Anterior cingulate cortex (tissue), 58 donors: ENCODE results near the gene ADCY9.
"Not testable (repeated sequence)": the region's sequence is repeated elsewhere in the genome, so short reads cannot be mapped to it uniquely, and the experiment has no call there.

ENCODE experiments used
- DNase-seq, 58 donors: peaks; one replicate each; lab custom pipeline; 2025; lab: John Stamatoyannopoulos, UW

ADCY9 gene

GRCh38 chr16:3938843-3939624, 177.2 kb downstream of the ADCY9 start:
- DNase-seq = peak in 14 of 58 donors; percentile 3 to 43 (median 12)

GRCh38 chr16:3938471-3938842, 177.8 kb downstream of the ADCY9 start:
- DNase-seq = no peak

- no peak for DNase-seq
These were observed 179.0 kb downstream of the ADCY9 start for GRCh38 chr16:3937066-3937875.

GRCh38 chr16:3935921-3936320, 180.3 kb downstream of the ADCY9 start:
- no peak for DNase-seq

- no peak for DNase-seq
These were observed 181.6 kb downstream of the ADCY9 start for GRCh38 chr16:3934491-3935181.

- not testable (repeated sequence) for DNase-seq
These were observed 189.1 kb downstream of the ADCY9 start for GRCh38 chr16:3927147-3927546.

- no peak for DNase-seq
These were observed 191.5 kb downstream of the ADCY9 start for GRCh38 chr16:3924763-3925162.

GRCh38 chr16:3922241-3922640, 194.0 kb downstream of the ADCY9 start:
- no peak for DNase-seq

GRCh38 chr16:3920206-3920605, 196.0 kb downstream of the ADCY9 start:
- no peak for DNase-seq

GRCh38 chr16:3919413-3919812, 196.8 kb downstream of the ADCY9 start:
- no peak for DNase-seq

GRCh38 chr16:3915426-3916260, 200.6 kb downstream of the ADCY9 start:
- DNase-seq = no peak

GRCh38 chr16:3912897-3913296, 203.3 kb downstream of the ADCY9 start:
- no peak for DNase-seq
